ENCODE data around the gene CAMTA1.

CAMTA1 gene

DNA sequence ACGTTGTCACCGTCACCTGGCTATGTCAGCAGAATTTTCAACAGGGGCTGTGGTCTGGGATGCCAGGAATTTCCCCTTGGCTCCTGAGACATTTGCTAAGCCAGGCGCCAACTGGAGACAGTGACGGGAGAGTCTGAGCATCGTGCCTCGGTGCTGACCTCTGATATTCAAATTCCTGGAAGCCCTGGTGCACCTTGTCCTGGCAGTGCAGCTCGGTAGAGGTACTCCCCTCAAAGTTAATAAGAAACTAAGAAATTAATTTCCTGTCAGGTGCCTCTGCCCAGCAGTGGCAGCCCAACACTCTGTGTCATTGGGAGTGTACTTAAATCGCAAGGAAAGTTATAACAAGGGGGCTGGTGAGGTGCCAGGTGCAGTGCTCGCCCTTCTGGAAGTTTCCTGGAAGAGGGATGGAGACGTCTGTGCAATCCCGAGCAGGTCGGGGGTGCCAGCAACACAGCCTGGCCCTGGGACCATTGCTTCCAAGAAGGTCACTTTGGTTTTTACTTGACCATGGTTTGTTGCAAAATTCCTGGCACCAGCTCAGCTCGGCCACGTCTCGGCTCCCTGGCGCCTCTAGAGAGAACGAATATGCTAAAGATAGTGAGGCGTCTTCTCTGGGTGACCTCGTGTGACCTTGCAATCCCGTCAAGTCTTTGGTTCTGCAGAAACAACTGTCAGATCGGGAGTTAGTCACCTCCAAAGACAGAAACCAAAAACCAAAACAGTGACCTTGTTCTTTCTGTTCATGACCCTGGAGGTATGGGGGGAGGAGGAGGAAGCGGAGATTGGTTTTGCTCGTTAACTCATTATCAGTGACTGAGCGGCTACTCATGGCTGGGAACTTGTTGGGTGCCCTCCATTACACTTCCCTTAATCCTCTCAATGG is 836.3 kb downstream of the CAMTA1 start:
- no peak for ATAC-seq (ENCODE audit: low read depth)
- no peak for DNase-seq (ENCODE audit: low spot score)
- H3K27me3 ChIP-seq (ENCODE audit: insufficient read depth, poor library complexity, severe bottlenecking): peaks cover 18% of the 10 kb centered on the region

DNA sequence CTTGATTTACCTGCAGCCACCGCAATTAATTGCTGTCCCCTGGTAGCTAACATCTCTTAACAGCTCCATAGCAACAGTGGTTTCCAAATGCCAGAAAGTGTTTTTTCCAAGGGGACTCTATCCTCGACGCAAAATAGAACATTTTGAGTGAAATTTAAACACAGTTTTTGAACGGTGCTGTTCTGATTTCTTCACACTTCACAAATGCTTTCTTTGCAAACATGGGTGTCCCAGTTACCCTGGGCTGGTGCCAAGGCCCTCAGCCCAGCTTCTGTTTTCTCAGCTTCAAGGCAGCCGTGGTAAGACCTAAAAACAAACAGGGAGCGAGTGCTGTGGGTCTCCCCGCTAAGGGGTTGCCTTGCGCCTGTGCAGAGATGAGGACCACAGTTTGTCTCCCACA is 838.6 kb downstream of the CAMTA1 start:
- H3K36me3 ChIP-seq (ENCODE audit: low read depth): no peaks in the 10 kb centered on the region
- DNase-seq (ENCODE audit: low spot score): no peak
- no peaks in the 10 kb centered on the region for H3K4me1 ChIP-seq (ENCODE audit: insufficient read depth, poor library complexity, severe bottlenecking)
- no peak for ATAC-seq (ENCODE audit: low read depth)
- no peak overlapping the region for H3K4me3 ChIP-seq (ENCODE audit: severe bottlenecking)
- H3K9me3 ChIP-seq (ENCODE audit: severe bottlenecking): no peaks in the 10 kb centered on the region
- H3K27ac ChIP-seq (ENCODE audit: poor library complexity, severe bottlenecking): no peak overlapping the region
- TF ChIP-seq, protein P1, sequence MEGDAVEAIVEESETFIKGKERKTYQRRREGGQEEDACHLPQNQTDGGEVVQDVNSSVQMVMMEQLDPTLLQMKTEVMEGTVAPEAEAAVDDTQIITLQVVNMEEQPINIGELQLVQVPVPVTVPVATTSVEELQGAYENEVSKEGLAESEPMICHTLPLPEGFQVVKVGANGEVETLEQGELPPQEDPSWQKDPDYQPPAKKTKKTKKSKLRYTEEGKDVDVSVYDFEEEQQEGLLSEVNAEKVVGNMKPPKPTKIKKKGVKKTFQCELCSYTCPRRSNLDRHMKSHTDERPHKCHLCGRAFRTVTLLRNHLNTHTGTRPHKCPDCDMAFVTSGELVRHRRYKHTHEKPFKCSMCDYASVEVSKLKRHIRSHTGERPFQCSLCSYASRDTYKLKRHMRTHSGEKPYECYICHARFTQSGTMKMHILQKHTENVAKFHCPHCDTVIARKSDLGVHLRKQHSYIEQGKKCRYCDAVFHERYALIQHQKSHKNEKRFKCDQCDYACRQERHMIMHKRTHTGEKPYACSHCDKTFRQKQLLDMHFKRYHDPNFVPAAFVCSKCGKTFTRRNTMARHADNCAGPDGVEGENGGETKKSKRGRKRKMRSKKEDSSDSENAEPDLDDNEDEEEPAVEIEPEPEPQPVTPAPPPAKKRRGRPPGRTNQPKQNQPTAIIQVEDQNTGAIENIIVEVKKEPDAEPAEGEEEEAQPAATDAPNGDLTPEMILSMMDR (IDR thresholded peaks at IDR 0.05; ENCODE audit: poor library complexity, severe bottlenecking): no peak
- peaks cover 22% of the 10 kb centered on the region for H3K27me3 ChIP-seq (ENCODE audit: insufficient read depth, poor library complexity, severe bottlenecking)

More for the DNA sequence above, 836.3 kb downstream of the CAMTA1 start:
- Histone ChIP-seq H3K36me3 (ENCODE audit: low read depth) (no peaks in the 10 kb centered on the region), H3K27ac (ENCODE audit: poor library complexity, severe bottlenecking) (no peak overlapping the region), H3K4me1 (ENCODE audit: insufficient read depth, poor library complexity, severe bottlenecking) (no peaks in the 10 kb centered on the region), H3K4me3 (ENCODE audit: severe bottlenecking) (no peak overlapping the region), H3K9me3 (ENCODE audit: severe bottlenecking) (no peaks in the 10 kb centered on the region)
- TF ChIP-seq, protein P1 (IDR thresholded peaks at IDR 0.05; ENCODE audit: poor library complexity, severe bottlenecking): no peak

DNA sequence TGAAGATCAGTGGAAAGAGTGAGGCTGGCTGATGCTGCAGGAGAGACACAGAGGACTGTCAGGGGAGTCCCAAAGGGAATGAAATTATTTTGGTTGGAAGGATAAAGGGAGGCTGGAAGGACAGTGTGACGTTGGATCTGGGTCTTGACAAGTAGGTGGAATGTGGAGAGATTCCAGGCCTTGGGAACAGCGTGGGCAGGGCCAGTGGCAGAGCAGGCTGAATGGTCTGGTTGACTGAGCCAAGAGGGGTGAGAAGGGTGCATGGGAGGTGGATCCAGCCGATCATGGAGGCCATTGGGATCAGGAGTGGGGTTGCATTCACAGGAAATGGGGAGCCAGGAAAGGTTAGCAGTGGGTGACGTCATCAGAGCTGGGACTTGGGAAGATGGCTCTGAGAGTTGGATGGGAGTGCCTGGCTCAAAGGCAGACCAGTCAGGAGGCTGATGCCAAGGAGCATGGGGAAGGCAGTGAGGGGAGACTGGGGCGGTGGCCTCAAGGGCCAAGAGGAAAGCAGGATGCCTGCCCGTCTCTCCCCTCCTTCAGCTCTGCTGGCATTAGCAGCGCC is 839.6 kb downstream of the CAMTA1 start:
- Histone ChIP-seq H3K4me3 (ENCODE audit: severe bottlenecking) (no peak overlapping the region), H3K36me3 (ENCODE audit: low read depth) (no peaks in the 10 kb centered on the region), H3K27ac (ENCODE audit: poor library complexity, severe bottlenecking) (no peak overlapping the region), H3K9me3 (ENCODE audit: severe bottlenecking) (no peaks in the 10 kb centered on the region), H3K4me1 (ENCODE audit: insufficient read depth, poor library complexity, severe bottlenecking) (no peaks in the 10 kb centered on the region), H3K27me3 (ENCODE audit: insufficient read depth, poor library complexity, severe bottlenecking) (peaks cover 29% of the 10 kb centered on the region)
- DNase-seq (ENCODE audit: low spot score): no peak
- no peak for ATAC-seq (ENCODE audit: low read depth)
- TF ChIP-seq, protein P1 (IDR thresholded peaks at IDR 0.05; ENCODE audit: poor library complexity, severe bottlenecking): no peak

DNA sequence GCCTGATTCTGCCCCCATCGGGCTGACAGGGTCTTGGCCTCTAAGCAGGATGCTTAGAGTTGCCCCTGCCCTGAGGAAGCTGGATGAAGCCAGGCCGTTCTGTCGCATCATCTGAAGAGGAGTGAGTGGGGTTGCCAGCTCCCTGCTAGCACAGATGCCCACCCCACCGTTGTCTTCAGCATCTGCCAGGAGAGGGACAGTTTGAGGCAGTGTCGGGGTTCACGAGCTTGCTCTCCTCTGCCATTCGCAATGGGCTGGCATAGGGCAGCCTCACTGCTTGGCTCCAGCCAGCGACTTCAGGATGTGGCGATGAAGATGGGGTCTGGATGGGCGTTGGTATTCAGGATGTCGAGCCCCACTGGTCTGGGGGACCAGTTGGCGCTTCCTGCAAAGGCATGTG is 840.1 kb downstream of the CAMTA1 start:
- H3K27me3 ChIP-seq (ENCODE audit: insufficient read depth, poor library complexity, severe bottlenecking): peaks cover 29% of the 10 kb centered on the region

More for the DNA sequence above, 840.1 kb downstream of the CAMTA1 start:
- H3K4me3 ChIP-seq (ENCODE audit: severe bottlenecking): no peak overlapping the region
- no peaks in the 10 kb centered on the region for H3K9me3 ChIP-seq (ENCODE audit: severe bottlenecking)
- H3K36me3 ChIP-seq (ENCODE audit: low read depth): no peaks in the 10 kb centered on the region
- ATAC-seq (ENCODE audit: low read depth) (no peak), DNase-seq (ENCODE audit: low spot score) (no peak)
- no peaks in the 10 kb centered on the region for H3K4me1 ChIP-seq (ENCODE audit: insufficient read depth, poor library complexity, severe bottlenecking)
- H3K27ac ChIP-seq (ENCODE audit: poor library complexity, severe bottlenecking): no peak overlapping the region
- TF ChIP-seq, protein P1 (IDR thresholded peaks at IDR 0.05; ENCODE audit: poor library complexity, severe bottlenecking): no peak

Data from RWPE2 (cell line).